Epithelial cell of proximal tubule (primary cell): ENCODE results near the gene CHN1. TPM values are rescaled to one million over a fixed set of nuclear protein-coding genes. Genes with fewer than 3 reads are reported as not detected.

Experiments
- DNase-seq: peaks from one replicate; pipeline ENCODE4 v3.0.0-alpha.2; 2011; ENCODE audit warnings: low read depth
- H3K4me3 ChIP-seq: 2 replicates; pipeline ENCODE4 v1.5.1; 2011; ENCODE audit warnings: low read depth, mild to moderate bottlenecking, low read length
- CTCF ChIP-seq: conservative IDR thresholded peaks from 2 replicates; pipeline ENCODE4 v1.5.1; 2012; ENCODE audit warnings: low read depth, mild to moderate bottlenecking, low read length
- total RNA-seq: library from RNA; depleted of rRNA; stranded (reverse); fragments of >200 nt; gene quantifications from 2 replicates; pipeline ENCODE4 v1.2.3, GENCODE V29; 2015

The CHN1 gene
- total RNA-seq, 1 donor from 2014 or later: 22.5 TPM

GRCh38 chr2:175005733-175006264 lies 618 bp upstream of the CHN1 start:
- peak overlapping the region; percentile 62 for H3K4me3 ChIP-seq
- no peak for DNase-seq
- TF ChIP-seq CTCF: no peak

GRCh38 chr2:175004730-175004979 lies 526 bp downstream of the CHN1 start:
- TF ChIP-seq CTCF: no peak
- no peak for DNase-seq
- peak overlapping the region; percentile 62 for H3K4me3 ChIP-seq

GRCh38 chr2:175003875-175004729 lies 1.1 kb downstream of the CHN1 start:
- no peak for TF ChIP-seq CTCF
- H3K4me3 ChIP-seq: peak overlapping the region; percentile 62
- DNase-seq: no peak

GRCh38 chr2:175002547-175003274 lies 2.5 kb downstream of the CHN1 start:
- TF ChIP-seq CTCF: no peak
- DNase-seq: no peak
- no peak overlapping the region for H3K4me3 ChIP-seq

- no peak for DNase-seq
- H3K4me3 ChIP-seq: no peak overlapping the region
- no peak for TF ChIP-seq CTCF
These were observed 3.6 kb downstream of the CHN1 start for GRCh38 chr2:175001566-175001965.

- no peak for TF ChIP-seq CTCF
- no peak for DNase-seq
- no peak overlapping the region for H3K4me3 ChIP-seq
These were observed 8.1 kb downstream of the CHN1 start for GRCh38 chr2:174997110-174997509.
